Activated CD4-positive, alpha-beta T cell treated with anti-CD3 and anti-CD28 coated beads for 48 hours (primary cell): ENCODE results near the gene MGAT5B.
"Not testable (repeated sequence)": the region's sequence is repeated elsewhere in the genome, so short reads cannot be mapped to it uniquely, and the experiment has no call there.

ENCODE experiments used
- DNase-seq: peaks from one replicate; pipeline ENCODE4 v3.0.0-alpha.2; 2020

Gene MGAT5B

GRCh38 chr17:76868176-76868668, at the start of gene MGAT5B:
Gene MGAT5B (plus strand): TSS chr17:76868404. CDS start chr17:76869030, 626 bp downstream.
- peak; percentile 83 for DNase-seq

GRCh38 chr17:76820039-76820438, 48.2 kb upstream of the MGAT5B start:
- no peak for DNase-seq

DNA sequence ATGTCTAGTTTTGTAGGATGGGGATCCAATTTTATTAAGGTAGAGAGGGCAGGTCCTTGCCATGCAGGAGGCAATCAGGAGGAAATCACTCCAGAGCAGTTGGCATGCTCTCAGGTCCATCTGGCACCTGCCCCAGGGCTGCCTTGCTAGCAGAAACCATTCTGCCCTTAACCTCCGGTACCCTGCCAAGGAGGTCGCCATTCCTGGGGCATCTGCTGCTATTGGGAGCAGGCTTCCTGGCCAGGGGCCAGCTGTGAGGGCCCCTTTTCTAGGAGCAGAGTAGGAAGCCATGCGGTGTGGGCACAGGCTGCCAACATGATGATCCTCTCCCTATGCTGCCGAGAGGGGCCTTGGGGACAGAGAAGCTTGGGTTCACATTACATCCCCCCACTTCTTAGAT, 47.6 kb upstream of the MGAT5B start:
- no peak for DNase-seq

GRCh38 chr17:76822184-76822778, 45.9 kb upstream of the MGAT5B start:
- no peak for DNase-seq

DNA sequence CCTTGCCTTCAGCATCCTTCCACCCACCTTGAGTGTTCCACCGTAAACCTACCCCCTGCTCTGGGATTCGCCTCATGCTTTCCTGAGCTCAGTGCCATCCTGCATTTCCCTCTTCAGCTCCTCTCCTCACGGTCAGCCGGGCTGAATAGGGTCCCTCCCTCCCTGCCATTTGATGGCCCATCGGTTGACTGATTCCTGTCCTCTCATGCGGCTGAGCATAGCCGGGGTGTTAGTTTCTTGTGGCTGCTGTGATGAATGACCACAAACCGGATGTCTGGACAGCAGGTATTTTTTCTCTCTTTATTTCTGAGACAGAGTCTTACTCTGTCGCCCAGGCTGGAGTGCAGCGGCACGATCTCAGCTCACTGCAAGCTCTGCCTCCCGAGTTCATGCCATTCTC, 44.1 kb upstream of the MGAT5B start:
- DNase-seq, result no peak

DNA sequence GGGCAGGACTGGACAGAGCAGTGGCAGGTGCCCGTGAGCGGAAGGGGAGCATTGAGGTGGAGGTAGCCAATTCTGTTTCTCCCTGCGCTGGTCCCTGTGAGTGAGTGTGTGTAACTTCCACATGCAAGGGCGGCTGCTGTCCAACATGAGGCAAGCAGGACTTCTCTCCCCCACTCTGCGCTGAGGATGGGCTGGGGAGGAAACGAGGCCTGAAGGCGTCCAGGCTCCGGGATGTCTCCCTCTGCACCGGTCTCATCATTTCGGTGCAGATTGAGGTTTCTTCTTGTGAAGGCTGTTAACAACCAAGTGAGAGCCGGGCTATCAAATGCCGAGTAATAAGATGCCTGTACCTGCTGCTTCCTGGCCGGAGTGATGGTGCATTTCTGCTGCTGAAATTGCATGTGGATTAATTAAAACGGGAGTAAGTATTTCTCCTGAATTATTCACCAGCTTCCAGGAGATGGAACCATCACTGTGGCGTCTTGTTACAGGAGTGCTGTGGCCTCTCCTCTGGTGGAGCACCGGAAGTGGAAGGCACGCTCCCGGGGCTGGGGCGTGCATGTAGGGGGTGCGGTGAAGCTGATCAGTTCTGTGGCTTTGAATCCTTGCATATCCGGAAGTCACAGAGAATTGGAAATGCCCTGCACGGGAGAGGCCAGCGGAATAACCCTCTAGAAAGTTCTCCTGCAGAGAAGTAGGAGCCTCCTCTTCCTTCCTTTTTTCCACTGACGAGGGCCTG, 41.7 kb upstream of the MGAT5B start:
- DNase-seq, result no peak

- no peak for DNase-seq
Measured at GRCh38 chr17:76827736-76828135, 40.5 kb upstream of the MGAT5B start.

DNA sequence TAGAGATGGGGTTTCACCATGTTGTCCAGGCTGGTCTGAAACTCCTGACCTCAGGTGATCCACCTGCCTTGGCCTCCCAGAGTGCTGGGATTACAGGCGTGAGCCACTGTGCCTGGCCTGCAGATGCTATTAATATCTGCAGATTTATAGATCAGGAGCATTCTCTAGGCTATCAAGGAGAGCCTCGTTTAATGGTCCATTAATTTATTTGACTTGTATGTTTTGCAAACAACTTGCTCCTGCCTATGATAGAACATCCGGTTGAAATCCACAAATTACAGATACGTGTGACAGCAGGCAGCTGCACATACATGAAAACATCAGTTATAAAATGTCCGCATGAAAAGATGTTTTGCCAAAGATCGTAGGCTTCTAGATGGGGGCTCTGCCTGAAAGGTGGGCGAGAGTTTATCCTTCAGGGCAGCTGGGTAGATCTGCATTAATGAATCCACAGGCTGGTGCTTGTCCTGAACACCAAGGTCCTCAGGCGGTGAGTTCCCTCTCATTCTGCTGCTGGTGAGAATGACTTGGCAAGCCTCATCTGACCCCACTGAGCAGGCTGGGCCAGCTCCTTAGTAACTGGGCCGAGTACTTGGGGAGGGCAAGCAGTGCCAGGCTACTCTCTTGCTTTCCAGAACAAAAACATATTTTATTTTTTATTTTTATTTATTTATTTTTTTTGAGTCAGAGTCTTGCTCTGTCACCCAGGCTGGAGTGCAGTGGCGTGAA, 37.1 kb upstream of the MGAT5B start:
- DNase-seq, result no peak

DNA sequence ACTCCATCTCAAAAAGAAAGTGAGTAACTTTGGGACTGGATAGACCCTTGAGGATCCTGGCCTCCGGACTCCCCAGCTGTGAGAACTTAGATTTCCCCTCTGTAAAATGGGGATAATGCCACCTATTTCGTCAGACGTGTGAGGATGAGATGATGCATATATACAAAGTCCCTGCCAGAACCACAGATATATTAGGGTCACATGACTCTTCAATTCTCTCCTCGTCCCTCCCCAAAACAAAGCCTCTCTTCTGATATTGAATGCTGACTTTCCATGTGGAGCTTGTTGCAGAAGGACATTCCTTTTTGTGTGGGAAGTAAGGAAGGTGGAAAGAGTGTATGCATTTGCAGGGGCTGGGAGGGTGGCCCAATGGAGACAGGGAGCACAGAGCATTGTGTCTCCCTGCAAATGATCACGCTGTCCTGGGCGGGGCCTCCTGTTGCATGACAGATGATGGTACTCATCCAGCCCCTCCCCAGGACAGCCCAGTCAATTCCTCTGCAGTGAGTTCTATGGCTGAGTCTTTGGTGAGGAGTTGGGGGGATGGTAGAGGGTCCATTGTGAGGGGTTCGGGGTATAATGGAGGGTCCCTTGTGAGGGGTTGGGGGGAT, 35.1 kb upstream of the MGAT5B start:
- DNase-seq, result no peak

DNA sequence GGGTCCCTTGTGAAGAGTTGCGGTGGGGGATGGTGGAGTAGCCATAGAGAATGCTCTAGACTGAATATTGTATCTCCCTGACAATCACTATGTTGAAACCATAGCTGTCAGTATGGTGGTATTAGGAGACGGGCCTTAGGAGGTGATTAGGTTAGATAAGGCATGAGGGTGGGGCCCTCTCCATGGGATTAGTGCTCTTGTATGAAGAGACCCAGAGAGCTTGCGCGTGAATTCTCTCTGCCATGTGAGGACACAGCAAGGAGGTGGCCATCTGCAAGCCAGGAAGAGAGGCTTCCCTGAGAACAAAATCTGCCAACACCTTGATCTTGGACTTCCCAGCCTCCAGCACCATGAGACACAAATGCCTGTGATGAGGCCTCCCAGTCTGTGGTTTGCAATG, 34.5 kb upstream of the MGAT5B start:
- no peak for DNase-seq

DNA sequence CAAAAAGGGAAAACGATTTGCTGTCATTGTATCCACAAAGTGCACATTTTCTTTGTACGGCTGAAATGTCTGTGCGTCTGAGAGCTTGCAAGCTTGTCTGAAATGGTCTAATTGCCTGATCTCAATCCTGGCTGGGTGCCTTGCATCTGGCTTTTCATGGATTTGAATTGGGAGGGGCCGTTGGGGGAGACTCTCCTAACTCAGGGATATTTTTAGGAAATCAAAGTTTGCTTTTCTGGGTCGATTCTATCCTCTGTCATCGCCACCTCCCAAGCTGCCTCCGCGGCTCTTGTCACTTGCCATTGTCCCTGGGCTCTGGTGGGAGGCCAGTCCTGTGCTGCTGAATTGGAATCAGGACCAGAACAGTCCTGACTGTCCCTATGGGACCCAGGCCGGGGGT, 33.3 kb upstream of the MGAT5B start:
- no peak for DNase-seq

DNA sequence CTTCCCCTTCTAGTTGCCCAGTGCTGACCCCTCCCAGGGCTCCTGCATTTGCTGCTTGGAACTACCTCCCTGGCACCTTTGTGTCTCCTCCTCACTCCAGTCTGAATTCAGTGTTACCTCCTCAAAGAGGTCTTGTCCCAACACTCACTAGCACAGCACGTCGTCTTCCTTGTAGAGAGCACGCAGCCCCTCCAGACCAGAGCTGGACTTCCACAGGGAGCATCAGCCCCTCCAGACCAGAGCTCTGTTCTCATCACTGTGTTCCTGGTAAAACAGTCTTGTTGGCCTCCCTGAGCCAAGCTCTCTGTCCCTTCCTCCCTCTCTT, 27.8 kb upstream of the MGAT5B start:
- no peak for DNase-seq

- no peak for DNase-seq
Measured at GRCh38 chr17:76840884-76841775, 27.1 kb upstream of the MGAT5B start.

DNA sequence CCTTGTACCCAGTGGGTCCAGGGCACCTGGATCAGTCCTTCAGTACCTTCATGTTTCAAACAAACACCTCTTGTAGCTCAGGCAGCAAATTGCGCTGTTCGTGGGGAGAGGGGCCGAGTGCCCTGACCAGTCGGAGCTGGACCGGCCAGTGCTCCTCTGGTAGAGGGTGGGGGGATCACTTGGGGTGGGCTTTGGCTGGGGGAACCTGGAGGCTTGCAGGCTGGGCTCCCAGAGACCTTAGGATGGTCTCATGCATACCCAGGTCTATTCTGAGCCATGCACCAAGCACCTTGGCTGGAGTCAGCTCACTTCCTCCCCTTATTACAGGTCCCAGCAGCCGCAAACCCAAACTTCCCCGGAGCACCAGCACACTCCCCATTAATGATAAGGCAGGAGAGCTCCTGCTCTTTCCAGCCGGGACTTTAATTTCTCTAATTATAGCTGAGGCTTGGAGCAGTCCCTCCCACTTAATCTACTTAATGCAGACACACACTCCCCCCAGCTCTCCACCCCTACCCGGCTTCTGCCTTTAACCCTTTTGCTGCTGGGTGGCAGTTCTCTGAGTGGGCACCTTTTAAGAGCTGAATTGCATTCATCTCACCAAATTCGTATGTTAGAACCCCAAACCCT, 26.3 kb upstream of the MGAT5B start:
- DNase-seq, result no peak

DNA sequence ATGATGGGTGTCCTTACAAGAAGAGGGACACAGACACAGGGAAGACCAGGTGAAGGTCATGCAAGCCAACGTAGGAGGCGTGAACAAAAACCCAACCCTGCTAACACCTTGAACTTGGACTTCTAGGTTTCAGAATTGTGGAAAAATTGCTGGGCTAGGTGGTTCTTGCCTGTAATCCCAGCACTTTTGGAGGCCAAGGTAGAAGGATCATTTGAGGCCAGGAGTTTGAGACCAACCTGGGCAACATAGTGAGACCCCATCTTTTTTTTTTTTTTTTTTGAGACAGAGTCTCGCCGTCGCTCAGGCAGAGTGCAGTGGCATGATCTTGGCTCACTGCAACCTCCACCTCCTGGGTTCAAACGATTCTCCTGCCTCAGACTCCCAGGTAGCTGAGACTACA, 25.1 kb upstream of the MGAT5B start:
- not testable (repeated sequence) for DNase-seq

- no peak for DNase-seq
Measured at GRCh38 chr17:76843703-76844484, 24.3 kb upstream of the MGAT5B start.

- no peak for DNase-seq
Measured at GRCh38 chr17:76844485-76844829, 23.7 kb upstream of the MGAT5B start.

GRCh38 chr17:76844846-76845245, 23.4 kb upstream of the MGAT5B start:
- DNase-seq, result no peak

DNA sequence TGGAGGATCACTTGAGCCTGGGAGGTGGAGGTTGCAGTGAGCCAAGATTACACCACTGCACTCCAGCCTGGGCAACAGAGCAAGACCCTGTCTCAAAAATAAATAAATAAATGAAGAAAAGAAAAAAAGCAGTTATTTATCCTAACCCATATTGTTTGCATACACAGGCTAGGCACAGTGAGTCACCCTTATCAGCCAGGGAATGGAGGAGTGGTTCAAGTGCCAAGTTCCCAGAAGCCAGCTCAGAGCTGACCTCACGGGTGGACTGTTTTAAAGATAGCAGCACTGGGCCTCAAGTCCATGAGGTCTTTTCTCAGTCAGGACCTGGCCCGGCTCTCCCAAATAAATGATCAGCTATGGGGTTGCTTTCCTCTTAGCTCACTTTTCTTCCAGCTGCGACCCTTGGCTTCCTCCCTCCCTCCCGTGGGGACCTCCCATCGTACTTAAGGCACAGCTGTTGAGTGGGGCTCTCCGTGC, 22.6 kb upstream of the MGAT5B start:
- no peak for DNase-seq

GRCh38 chr17:76847031-76847430, 21.2 kb upstream of the MGAT5B start:
- no peak for DNase-seq

DNA sequence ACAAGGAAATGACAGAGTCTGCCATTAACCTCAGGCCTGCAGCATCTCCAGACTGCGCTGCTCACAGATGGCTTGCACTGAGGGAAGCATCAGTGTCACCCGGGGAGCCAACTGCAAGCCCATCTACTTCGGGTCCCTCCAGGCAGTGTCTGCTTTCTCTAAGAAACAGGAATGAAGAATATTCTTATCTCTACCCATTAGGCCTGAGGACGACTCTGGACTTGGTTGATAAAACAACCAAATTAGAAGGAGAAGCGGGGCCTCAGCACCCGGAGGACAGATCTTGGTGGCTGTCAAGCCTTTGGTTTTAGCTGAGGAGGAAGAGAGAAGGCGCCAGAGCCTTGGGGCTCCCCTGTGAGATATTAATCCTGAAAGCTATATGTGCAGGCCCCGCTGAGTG, 19.5 kb upstream of the MGAT5B start:
- no peak for DNase-seq
